Ishikawa (cell line): Measurements from ENCODE around the gene FGFBP2.
A peak's percentile ranks its signal among the peaks of the same experiment; 100 is the strongest.

Source experiments
- CEBPB ChIP-seq: IDR thresholded peaks from 2 replicates; pipeline ENCODE4 v1.6.1; 2012
- CREB1 ChIP-seq: IDR thresholded peaks from 2 replicates; pipeline ENCODE4 v1.6.1; 2012; ENCODE audit warnings: low read depth
- EGR1 ChIP-seq: IDR thresholded peaks from 2 replicates; pipeline ENCODE4 v1.6.1; 2012
- EP300 ChIP-seq: IDR thresholded peaks from 2 replicates; pipeline ENCODE4 v1.6.1; 2012; ENCODE audit warnings: borderline replicate concordance
- FOXM1 ChIP-seq: IDR thresholded peaks from 2 replicates; pipeline ENCODE4 v1.6.1; 2012; ENCODE audit warnings: low read depth, borderline replicate concordance
- NFIC ChIP-seq: IDR thresholded peaks from 2 replicates; pipeline ENCODE4 v1.6.1; 2012
- RAD21 ChIP-seq: IDR thresholded peaks from 2 replicates; pipeline ENCODE4 v1.6.1; 2012; ENCODE audit warnings: low read depth
- TAF1 ChIP-seq: IDR thresholded peaks from 2 replicates; pipeline ENCODE4 v1.6.1; 2012; ENCODE audit warnings: low read depth, mild to moderate bottlenecking
- TCF12 ChIP-seq: IDR thresholded peaks from 2 replicates; pipeline ENCODE4 v1.6.1; 2012; ENCODE audit warnings: low read depth
- TEAD4 ChIP-seq: IDR thresholded peaks from 2 replicates; pipeline ENCODE4 v1.6.1; 2012
- YY1 ChIP-seq: IDR thresholded peaks from 2 replicates; pipeline ENCODE4 v1.6.1; 2012; ENCODE audit warnings: low read depth
- ZBTB7A ChIP-seq: IDR thresholded peaks from 2 replicates; pipeline ENCODE4 v1.6.1; 2012; ENCODE audit warnings: low read depth
- TF ChIP-seq, protein P1 (sequence below): IDR thresholded peaks from 2 replicates; pipeline ENCODE4 v1.6.1; 2012
- TF ChIP-seq, protein P2 (sequence below): IDR thresholded peaks from 2 replicates; pipeline ENCODE4 v1.6.1; 2012
- TF ChIP-seq, protein P3 (sequence below): IDR thresholded peaks from 2 replicates; pipeline ENCODE4 v1.6.1; 2012; ENCODE audit warnings: low read depth, mild to moderate bottlenecking

The FGFBP2 gene

DNA sequence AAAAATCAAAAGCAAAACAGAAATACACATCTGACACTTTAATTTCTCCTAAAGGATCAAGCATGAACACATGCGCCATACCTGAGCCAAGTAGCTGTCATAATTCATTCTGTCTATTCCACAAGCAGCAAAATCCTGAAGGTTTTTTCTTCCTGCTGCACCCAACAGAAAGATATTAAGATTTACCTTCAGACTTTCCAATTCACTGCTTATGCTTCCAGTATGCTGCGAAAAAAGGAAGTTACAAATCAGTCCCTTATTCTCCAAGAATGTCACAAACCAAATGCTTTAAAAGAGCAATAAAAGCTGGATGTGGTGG lies 29.2 kb upstream of the FGFBP2 start:
- TF ChIP-seq CREB1 (no peak), NFIC (no peak), ZBTB7A (no peak), FOXM1 (no peak), RAD21 (no peak), TCF12 (no peak), YY1 (no peak)
- TF ChIP-seq, protein P1, sequence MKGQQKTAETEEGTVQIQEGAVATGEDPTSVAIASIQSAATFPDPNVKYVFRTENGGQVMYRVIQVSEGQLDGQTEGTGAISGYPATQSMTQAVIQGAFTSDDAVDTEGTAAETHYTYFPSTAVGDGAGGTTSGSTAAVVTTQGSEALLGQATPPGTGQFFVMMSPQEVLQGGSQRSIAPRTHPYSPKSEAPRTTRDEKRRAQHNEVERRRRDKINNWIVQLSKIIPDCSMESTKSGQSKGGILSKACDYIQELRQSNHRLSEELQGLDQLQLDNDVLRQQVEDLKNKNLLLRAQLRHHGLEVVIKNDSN = no peak
- TF ChIP-seq, protein P2, sequence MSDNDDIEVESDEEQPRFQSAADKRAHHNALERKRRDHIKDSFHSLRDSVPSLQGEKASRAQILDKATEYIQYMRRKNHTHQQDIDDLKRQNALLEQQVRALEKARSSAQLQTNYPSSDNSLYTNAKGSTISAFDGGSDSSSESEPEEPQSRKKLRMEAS = no peak

DNA sequence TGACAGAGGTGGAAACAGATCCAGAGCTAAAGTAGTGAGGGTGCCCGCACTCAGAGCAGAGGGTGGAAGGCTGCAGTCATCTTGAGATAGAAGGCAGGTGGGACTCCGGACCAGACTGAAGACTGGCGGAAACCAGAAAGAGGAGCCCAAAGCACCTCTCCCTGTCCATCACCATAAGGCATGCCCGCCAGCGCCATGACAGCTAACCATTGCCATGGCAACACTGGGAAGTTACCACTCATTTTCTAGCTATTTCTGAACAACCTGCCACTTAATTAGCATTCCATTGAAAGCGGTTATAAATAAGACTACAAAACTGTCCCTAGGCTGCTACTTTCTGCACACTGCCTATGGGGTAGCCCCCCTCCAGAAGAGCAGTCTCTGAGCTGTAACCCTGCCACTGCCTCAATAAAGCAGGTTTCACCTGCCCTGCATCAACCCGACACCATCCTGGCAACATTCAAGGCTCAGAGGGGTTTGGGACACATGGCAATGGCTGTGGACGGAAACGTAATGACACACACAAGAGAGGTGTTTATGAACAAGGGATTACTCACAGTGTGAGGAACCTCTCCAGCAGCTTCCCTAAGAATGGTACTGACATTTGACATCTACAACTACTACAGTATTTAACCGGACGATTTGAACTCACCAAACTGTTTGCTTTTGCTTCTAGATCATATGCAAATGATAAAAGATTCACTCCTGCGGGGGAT lies 27.8 kb upstream of the FGFBP2 start:
- TF ChIP-seq CEBPB (no peak), TCF12 (no peak), EGR1 (no peak), EP300 (no peak), TAF1 (no peak), CREB1 (no peak), FOXM1 (no peak), NFIC (no peak), RAD21 (no peak), YY1 (no peak), ZBTB7A (no peak)
- TF ChIP-seq, protein P3, sequence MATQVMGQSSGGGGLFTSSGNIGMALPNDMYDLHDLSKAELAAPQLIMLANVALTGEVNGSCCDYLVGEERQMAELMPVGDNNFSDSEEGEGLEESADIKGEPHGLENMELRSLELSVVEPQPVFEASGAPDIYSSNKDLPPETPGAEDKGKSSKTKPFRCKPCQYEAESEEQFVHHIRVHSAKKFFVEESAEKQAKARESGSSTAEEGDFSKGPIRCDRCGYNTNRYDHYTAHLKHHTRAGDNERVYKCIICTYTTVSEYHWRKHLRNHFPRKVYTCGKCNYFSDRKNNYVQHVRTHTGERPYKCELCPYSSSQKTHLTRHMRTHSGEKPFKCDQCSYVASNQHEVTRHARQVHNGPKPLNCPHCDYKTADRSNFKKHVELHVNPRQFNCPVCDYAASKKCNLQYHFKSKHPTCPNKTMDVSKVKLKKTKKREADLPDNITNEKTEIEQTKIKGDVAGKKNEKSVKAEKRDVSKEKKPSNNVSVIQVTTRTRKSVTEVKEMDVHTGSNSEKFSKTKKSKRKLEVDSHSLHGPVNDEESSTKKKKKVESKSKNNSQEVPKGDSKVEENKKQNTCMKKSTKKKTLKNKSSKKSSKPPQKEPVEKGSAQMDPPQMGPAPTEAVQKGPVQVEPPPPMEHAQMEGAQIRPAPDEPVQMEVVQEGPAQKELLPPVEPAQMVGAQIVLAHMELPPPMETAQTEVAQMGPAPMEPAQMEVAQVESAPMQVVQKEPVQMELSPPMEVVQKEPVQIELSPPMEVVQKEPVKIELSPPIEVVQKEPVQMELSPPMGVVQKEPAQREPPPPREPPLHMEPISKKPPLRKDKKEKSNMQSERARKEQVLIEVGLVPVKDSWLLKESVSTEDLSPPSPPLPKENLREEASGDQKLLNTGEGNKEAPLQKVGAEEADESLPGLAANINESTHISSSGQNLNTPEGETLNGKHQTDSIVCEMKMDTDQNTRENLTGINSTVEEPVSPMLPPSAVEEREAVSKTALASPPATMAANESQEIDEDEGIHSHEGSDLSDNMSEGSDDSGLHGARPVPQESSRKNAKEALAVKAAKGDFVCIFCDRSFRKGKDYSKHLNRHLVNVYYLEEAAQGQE = no peak
- TF ChIP-seq, protein P2 = no peak

DNA sequence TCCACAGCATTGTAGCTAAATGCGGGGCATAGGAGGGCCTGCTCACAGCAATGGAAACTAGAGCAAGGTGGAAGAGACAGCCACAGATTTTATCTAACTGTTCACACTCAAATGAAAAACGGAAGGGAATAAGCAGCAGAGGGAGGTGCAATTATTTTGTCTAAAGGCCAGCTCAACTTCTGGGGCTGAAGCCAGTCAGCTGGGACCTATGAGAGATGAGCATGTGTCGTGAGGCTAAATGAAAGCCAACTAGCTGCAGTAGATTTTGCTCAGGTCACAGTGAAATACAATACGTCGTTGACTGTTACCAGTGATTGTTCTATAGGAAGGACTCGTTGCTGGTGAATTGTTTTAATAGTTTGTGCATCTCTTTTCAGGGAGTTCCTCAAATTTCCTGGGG lies 26.4 kb upstream of the FGFBP2 start:
- TF ChIP-seq NFIC (no peak), TAF1 (no peak), EGR1 (no peak), RAD21 (no peak), ZBTB7A (no peak), TEAD4 (no peak), CEBPB (no peak), YY1 (no peak)
- TF ChIP-seq, protein P2 = no peak
- TF ChIP-seq, protein P1 = no peak

DNA sequence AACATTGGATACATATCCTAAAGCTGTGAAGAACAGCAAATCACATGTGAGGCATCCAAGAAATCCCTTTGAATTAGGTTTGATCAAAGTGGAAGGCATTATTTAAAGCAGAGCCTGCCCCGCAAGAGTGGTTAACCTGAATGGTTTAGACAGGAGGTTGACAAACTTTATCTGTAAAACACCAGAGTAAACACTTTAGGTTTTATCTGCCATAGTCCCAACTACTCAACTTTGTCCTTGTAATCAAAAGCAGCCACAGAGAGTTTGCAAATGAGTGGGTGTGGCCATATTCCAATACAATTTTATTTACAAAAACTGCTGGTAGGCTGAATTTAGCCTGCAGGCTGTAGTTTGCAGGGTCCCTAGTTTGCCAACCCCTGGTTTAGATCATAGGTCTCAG lies 25.2 kb upstream of the FGFBP2 start:
- TF ChIP-seq ZBTB7A = no peak
- TF ChIP-seq, protein P1 = no peak
- no peak for TF ChIP-seq YY1
- no peak for TF ChIP-seq EP300
- TF ChIP-seq RAD21 = no peak
- no peak for TF ChIP-seq TEAD4
- no peak for TF ChIP-seq NFIC
- TF ChIP-seq CREB1 = no peak
- TF ChIP-seq, protein P3 = no peak
- TF ChIP-seq TAF1 = no peak
- TF ChIP-seq EGR1 = no peak
- no peak for TF ChIP-seq CEBPB
- TF ChIP-seq, protein P2 = no peak
- no peak for TF ChIP-seq FOXM1

DNA sequence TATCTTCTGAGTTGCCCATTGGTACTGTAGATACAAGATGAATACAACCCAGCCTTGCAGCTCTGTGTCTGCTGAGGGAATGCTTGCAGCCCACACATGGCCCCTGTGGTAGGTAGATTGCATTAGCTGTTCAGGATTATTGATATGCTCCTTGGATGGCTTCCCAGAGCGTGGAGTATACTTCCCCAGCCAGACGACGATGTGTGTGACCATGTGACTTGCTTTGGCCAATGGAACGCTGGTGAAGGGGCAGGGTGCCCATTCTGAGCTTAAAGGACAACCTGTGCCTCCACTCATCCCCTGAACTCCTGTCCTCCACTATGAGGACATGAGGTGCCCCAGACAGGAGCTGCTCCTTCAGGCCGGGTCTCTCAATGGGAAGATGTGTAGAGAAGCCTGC lies 23.9 kb upstream of the FGFBP2 start:
- no peak for TF ChIP-seq CREB1
- TF ChIP-seq FOXM1 = no peak
- TF ChIP-seq, protein P1 = peak; percentile 63; the same call in 1 of the 2 replicates
- TF ChIP-seq ZBTB7A = no peak
- TF ChIP-seq, protein P2 = no peak
- no peak for TF ChIP-seq TAF1
